Hematopoietic multipotent progenitor cell treated with erythropoietin and hydrocortisone succinate and interleukin-3 and kit ligand, for 8 days (in vitro differentiated cells): ENCODE results near the gene ANK3.

Source experiments
- DNase-seq: peaks from one replicate; pipeline ENCODE4 v3.0.0-alpha.2; 2015

The ANK3 gene

DNA sequence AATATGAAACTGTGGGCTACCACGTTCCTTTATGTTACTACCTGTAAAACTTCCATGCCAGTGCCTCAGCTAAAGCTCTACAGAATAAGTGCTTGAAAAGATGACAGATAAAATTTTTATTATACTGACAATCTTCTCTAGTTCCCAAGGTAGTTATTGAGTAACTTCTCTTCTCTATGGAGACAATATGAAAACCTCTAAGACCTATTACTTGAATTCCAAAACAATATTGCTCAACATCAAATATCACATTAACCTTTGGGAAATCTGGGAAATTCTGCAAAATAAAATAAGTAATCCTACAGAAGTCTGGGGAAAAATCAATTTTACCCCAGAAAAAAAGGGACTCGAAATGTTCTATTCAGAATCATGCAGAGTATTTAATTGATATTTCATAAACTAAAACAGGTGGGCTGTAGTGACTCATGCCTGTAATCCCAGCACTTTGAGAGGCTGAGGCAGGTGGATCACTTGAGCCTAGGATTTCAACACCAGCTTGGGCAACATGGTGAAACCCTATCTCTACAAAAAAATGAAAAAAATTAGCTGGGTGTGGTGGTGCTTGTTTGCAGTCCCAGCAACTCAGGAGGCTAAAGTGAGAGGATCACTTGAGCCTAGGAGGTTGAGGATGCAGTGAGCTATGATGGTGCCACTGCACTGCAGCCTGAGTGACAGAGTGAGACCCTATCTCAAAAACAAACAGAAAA lies 23.8 kb upstream of the ANK3 start:
- no peak for DNase-seq

DNA sequence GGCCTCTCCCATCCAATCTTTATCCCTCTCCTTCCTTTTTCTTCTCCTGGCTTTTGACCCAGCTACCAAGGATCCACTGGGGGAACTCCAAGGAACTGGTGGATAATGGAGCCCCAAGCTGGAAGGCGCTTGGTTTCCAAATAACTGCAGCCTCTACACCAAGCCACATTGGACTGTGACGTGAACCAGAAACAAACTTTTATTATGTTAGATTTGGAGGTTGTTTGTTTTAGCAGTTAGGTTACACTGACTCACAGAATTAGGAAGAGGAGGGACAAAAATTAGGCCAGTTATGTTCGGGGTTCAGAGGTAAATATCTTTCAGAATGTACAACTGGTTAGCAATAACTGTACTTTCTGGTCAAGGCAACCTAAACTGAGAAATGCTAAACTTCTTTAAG lies 21.3 kb upstream of the ANK3 start:
- DNase-seq = no peak

DNA sequence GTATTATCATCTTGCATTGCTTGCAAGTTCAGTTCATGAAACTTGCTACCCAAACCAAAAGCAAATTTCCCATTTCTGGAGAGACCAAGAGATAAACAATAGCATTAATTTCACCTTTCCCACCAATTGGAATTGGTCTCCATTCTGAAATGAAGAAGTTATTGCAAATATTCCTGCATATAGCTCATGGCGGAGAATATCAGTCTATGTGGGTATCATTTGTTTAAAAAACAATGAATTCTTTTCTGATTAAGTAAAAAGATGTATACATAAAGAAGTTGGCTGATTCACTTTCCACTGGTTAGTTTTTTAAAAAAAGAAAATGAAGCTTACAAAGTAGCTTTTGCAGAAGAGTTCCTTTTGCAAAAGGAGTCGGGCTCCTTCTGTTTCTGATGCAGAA lies 19.5 kb upstream of the ANK3 start:
- no peak for DNase-seq

DNA sequence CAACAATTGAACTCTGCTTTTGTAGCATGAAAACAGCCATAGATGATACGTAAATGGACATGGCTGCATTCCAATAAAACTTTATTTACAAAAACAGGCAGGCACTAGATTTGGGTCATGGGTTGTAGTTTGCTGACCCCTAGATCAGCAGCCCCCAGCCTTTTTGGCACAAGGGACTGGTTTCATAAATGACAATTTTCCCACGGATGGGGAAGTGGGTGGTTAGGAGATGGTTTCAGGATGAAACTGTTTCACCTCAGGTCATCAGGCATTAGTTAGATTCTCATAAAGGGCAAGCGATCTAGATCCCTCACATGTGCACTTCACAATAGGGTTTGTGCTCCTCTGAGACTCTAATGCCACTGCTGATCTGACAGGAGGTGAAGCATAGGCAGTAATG lies 16.5 kb upstream of the ANK3 start:
- DNase-seq = no peak

DNA sequence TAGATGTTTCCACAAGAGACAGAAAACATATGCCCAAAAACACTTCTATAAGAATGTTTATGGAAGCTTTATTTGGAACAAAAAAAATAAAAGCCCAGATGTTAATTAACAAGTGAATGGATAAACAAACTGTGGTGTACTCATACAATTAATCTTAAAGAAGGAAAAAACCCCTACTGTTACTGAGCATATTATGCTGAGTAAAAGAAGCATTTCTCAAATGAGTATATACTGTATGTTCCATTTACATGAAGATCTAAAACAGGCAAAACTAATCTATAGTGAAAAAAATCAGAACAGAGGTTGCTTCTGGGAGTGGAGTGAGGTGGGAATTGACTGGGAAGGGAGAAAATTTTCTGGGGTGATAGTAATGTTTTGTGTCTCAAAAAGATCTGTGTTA lies 15.5 kb upstream of the ANK3 start:
- DNase-seq = no peak

DNA sequence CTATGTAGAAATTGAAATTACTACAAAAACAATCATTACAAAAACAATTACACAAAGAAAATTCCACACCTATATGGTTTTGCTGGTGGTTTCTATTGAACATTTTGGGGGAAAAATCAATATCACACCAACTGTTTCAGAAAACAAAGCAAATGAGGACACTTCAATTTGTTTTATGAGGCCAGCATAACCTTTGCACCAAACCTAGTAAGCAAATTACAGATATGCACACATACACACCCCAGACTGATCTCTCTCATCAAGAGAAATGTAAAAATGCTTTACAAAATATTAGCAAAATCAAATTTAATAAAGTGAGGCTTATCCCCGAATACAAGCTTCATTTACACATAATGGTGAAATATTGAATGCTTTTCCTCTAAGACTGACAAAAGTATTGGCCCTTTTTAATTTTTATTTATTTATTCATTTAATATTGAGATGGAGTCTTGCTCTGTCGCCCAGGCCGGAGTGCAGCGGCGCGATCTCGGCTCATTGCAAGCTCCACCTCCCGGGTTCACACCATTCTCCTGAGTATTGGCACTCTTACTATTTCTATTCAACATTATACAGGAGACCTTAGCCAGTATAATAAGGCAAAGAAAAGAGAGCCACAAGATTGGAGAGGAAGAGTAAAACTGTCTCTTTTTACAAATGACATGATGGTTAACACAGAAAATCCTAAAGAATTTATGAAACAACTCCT lies 13.6 kb upstream of the ANK3 start:
- no peak for DNase-seq

DNA sequence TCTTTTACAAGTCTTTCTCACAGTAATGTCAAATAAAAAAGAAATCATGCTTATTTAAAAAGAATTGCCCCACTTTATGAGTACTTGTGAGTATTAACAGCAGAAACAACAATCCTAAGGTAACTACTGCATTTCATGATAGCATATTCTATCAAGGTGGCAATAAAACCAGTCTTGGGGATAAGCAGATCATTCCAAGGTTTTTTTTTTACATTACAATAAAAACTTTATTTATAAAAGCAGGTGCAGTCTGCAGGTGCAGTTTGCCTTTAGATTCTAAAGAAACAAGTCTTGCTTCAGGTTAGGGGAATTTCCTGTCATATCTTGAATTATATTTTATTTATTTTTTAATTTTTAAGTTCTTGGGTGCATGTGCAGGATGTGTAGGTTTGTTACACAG lies 10.7 kb upstream of the ANK3 start:
- DNase-seq = no peak

DNA sequence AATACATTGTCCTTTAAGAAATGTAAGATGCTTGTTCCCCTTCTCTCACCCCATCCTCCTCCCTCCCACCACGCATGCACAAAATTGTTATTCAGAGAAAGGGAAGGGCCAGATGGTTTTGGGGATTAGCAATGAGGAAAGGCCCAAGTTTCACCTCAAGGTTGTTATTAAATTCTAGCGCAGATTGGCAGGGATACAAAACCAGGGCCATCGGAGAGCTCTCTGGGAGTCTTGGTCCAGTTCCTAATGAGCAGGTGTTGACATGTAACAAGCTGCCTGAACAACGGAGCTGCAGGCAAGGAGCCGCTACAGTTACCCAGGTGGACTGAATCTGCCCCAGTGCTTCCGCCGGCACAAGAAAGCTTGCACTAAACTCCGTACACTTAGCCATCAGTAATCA lies 9.7 kb upstream of the ANK3 start:
- no peak for DNase-seq

DNA sequence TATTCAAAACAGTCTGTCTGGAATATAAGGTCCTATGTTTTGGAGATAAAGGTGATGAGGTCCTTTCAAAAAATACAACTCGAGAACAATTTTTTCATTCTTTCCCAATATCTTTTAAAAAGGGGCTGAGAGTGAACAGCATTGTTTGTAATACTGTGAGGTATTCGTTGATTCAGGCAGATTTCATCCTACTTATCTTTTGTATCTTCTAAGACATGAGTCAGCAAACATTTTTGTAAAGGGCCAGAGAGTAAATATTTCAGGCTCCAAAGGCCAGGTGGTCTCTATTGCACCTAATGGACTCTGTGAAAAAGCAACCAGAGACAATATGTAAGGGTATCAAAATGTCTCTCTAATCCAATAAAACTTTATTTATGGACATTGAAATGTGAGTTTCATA lies 8.1 kb upstream of the ANK3 start:
- DNase-seq = no peak

DNA sequence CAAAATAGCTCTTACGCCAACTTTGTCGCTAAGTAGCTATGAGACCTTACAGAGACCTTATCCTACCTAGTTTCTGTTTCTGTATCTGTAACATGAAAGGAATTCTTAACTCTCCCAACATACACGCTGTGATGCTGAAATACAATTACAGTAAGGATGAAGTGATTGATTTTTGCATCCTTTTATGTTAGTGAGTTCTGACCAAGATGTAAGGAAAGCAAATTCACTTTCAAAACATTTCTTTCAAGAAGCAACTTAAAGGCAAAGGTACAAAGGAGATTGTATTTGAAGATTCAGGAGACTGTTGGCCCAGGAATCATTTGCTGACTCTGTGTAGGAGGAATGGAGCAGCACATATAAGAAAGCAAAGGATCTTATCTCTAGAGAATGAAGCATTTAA lies 7.1 kb upstream of the ANK3 start:
- no peak for DNase-seq

DNA sequence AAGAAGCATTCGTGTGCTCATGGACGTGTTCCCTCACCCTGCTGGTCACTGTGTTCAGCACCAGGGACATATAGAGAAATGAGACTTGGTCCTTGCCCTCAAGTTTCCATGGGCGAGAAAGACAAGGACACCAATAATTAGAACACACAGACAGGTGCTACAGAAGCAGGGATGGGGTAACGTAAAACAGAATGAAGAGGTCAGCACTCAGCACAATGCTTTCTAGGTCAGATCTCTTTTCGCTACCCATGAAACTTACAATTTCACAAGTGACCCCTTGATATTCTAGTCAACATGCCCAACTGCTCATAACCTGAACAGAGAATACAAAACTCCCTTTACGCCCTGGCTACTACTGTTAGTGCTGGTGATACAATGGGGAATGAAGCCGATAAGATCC lies 6.0 kb upstream of the ANK3 start:
- no peak for DNase-seq

DNA sequence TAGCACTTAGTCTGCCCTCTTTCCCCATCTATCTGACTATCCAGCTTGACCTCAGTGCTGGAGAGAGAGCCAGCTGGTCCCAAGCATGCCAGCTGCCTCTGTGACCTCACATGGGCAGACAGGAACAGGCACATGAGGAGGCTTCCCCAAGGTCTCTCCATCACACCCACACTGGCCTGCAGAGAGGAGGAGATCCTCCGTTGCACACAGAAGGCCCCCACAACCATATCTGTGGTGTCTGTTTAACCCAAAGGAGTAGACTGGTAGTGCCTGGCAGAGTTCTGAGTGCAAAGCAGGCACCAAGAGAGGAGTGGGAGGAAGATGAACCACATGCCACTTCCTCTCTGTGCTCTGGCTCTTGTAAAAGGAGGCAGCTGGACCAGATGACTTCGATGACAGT lies 4.8 kb upstream of the ANK3 start:
- no peak for DNase-seq

DNA sequence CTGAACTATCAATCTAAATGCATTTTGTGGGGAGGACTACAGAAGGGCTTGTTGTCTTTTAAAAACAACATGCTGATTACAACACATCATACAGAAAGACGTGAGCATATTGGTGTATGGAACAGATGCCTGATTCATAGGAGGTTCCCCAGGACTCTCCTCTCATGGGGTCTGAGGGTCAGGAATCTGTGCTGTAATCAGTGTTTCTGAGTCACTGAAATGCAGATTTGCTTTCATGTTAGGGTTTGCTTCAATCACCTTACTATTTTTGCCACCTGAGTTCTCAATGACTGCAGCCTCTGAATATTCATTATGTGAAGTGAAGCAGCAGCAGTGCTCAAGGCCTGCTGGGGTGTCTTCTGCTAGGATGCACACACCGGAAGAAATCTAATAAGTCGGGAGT lies 550 bp upstream of the ANK3 start:
- DNase-seq = no peak

DNA sequence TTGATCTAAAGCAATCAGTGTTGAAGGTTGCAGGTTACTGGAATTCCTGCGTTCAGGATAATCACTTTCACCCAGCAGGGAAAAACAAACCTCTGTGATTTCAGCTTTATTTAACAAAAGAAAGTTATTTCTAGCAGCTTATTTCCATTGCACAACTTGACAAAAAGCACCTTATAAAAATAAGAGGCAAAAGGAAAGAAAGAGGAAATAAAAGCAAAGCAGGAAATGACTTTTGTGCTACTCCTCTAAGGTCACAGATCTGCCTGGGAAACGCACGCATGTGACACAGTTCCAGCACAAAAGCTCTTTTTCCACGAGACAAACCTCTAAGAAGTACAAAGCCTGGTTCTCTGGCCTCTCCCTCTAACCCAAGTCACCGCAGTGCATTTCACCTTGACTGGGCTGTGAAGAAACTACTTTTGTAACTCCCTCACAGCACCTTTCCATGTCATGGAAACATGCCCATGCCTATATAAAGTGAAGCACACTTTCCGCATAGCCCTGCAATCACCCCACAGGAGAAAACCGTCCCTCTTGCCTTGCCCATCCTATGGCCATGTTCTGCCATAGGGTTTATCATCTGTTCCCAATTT lies 870 bp downstream of the ANK3 start:
- no peak for DNase-seq

DNA sequence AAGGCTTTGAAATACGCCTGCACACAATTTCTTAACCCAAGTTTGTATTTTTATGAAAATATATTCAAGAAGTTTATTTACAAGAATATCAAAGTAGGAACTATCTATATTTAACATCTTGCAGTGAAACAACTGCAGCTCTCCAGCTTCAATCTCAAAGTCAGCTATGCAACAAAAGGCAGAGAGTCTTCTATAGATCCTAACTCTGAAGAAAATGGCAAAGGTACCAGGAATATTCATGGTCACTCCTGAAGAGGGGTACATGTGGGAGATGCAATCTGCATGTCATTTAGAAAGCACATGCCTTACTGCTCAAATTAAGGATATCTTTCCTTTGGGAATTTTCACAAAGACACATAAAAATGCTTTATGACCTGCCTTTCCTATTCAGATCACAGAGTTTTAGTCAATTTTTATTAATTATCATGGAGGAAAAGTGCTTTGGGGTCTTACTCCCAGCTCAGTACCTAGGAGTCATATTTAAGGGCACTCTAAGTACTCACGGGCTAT lies 1.5 kb downstream of the ANK3 start:
- no peak for DNase-seq

DNA sequence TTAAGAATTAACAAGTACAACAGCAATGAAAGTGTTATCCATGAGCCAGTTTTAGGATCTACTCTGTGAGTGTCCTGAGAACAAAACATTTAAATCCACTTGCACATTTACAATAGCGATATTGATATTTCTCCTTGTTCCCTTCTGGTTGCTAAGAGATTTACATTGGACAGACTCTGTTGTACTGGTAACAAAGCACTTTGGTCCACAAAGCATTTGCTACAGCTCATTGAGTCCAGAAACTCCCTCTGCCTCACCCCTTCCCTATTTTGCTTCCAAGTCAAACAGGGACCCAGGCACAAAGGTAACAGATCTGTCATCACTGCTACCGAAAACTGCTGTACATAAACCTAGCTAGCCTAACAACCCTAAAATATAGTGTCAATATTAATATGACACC lies 2.1 kb downstream of the ANK3 start:
- no peak for DNase-seq

DNA sequence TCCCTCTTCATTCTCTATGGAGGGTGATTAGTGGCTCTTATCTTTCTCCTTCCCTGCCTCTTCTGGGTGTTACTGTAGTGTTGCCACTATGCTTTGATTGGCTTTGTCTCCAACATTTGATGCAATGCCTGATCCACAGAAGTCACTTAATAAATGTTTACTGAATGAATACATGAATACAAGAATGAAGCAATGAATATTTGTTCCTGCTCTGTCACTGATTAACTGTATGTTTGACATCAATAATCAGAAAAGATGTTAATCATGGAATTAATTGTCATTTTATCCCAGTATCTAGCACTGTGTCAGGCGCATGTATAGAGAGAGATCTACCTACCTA lies 4.3 kb downstream of the ANK3 start:
- DNase-seq = no peak

DNA sequence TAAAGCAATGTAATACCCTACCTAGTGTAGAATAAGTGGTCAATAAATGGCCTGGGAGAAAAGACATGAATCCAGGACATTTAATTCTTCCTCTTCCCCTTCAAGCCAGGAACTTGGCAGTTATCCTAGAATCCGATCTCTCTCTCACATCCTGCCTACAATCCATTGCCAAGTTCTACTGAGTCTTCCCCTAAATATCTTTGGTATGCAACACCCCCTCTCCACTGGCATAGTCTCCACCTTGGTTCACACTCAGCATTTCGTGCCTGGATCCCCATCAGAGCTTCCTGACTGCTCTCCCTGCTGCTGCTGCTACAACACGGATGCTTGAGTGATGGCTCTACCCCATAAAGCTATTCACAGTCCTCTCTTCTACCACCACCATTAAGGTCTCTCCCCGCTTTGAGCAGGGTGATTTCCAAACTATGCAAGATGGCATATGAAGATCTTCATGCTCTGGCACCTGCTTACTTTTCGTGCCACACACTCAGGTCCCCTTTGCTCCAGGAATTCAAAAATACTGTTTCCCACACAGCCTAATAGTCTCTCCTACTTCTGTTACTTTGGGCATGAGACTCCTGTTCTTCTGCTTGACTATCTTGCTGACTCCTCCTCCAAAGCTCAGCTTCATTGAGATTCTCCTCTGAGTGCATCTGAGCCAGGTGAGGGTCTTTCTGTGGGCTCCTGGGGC lies 4.8 kb downstream of the ANK3 start:
- no peak for DNase-seq

DNA sequence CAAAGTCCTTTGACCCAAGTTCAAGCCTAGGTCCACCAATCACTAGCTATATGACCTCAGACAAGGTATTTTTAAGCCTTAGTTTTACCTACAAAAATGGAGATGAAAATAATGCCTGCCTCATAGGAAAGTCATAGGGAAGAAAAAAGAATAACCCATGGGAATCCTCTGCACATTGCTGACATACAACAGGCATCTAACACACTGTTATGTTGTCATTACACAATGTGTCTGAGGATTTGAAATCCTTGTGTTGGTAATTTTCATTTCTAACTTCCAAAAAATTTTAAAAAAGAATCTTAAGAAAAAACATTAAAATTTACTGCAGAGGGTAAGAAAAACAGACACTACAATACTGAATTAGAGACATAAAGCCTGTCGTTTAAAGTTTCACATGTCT lies 5.7 kb downstream of the ANK3 start:
- DNase-seq = no peak

DNA sequence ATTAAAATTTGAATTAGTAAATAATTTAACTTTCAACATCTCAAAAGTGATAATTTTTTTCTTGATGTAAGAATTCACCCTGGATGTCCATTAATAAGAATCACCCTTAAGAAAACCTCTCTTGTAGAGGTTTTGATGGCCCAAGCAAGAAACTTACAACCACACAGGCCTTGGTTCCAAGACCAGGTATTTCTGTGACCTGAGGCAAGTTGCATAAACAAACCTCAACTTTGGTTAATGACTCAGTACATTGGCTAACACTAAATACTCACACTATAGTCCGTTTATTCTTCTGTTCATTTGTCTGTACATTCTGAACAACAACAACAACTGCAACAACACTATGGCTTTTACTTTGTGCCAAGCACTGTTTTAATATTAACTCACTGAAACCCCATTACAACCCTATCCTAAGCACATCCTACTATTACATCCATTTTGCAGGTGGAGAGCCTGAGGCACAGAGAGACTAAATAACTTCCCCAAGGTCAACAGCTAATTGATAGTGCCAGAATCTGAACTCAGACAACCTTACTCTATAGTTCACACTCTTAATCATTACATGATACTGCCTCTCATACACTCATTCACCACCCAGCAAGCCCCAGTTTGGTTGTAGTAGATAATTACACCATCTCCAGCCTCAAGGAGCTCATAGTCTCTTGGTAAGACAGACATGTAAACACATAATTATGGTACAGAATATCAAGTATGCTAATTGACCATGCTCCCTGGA lies 6.6 kb downstream of the ANK3 start:
- DNase-seq = no peak

DNA sequence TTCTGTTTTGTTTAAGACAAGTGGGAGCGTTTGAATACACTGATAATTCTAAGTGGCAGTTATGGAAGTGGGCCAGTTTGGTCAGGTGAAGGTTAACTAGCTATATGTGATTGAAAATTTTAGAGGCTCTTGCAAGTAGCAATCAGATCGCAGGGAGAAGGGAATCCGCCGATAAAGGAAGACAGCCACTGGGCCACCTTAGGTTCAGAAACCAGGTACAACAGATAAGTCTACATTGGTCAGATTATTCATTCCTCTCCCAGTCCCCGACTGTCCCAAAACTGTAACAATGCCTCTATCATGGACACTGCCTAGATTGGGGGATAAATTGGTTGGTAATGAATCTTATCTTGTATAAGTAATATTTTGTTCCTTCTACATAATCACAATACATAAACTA lies 8.9 kb downstream of the ANK3 start:
- DNase-seq = no peak

DNA sequence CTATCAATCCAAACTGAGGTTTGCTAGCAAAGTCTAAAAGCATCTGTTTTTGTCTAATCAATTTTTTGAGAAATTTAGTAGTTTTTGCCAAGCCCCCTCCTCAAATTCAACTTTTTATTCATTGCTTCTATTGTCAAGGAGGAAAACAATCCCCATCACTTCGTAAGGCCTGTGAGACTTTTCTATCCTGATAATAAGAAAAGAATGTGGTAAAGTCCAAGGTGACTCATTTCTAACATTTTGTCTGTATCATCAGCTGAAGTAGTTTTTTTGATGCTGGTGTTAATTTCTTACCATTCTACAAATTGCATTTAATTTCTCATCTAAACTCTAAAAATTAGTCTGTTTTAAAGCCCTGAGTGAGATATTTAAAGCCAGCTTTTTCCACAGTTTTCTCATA lies 11.7 kb downstream of the ANK3 start:
- DNase-seq = no peak

DNA sequence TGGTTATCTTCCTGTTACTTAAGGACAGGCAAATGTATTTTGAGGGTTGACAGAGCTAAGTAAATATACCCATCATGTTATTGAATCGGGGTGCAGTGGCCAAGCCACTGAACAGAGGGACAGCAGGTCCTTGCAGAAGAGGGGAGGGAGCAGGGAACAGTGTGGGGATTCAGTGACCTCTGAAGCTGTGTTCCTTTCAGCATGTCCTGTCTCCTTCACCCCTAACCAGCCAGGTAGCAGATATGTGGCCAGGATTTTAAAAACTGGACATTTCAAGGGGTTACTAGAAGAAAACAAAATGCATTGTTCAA lies 12.7 kb downstream of the ANK3 start:
- no peak for DNase-seq
